Pons (tissue), 1 donor: Measurements from ENCODE around the gene MDM4.
"Not testable (repeated sequence)": the region's sequence is repeated elsewhere in the genome, so short reads cannot be mapped to it uniquely, and the experiment has no call there.

ENCODE experiments used
- DNase-seq: peaks from one replicate; pipeline ENCODE4 v3.0.0-alpha.2; 2016; ENCODE audit warnings: low spot score

The MDM4 gene

DNA sequence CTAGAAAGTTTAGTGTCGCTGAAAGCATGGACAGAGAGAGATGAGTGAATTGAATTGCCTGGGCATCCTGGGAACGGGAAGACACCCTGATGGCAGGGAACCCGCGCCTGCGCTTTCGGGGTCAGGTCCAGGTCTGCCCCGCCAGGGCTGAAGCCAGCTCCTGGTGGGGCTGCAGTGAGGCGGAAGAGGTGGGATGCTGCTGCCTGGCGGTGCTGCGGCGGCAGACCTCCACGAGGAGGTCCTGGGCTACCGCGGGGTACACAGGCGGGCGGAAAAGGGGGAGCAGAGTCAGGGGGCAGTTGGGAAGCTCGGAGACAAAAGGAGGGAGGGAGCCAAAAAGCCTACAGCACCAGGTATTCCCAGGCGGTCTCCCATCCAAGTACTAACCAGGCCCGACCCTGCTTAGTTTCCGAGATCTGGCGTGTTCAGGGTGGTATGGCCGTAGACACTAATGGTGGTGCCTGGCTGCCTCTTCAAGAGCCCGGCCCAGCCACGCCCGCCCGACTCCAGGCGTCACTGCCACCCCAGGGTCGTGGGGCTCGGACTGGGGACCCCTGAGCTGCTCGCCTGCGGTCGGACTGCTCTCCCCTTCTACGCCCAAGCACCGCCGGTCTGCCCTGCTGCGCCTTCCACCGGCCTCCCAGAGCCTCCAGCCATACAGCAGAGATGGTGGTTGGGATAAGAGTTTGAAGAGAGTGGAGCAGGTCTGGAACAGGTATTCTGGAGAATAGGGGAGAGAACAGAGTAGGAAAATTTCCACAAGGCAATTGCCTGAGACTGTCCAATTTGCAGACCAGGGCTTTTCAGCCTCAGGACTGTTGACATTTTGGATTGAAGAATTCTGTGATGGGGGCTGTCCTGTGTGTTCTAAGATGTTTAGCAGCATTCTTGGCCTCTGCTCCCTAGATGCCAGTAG is 46.1 kb downstream of the MDM4 start:
- no peak for DNase-seq

DNA sequence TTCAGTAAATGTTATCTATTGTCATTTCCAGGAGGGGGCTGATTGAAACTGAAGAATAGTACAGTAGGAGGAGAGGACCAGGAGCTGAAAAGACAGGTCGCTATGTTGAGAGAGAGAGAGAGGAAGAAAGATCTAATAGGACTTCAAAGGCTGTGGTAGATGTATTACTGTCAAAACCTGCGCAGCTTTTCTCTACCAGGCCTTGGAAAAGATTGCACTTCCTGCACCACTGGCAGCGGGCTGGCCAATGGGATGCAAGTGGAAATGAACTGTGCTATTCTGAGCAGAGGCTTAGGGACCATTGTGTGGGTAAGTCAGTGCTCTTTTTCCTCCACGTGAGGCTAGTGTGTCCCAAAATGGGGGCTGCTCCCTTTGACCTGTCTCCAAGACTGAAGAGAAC is 47.1 kb downstream of the MDM4 start:
- no peak for DNase-seq

DNA sequence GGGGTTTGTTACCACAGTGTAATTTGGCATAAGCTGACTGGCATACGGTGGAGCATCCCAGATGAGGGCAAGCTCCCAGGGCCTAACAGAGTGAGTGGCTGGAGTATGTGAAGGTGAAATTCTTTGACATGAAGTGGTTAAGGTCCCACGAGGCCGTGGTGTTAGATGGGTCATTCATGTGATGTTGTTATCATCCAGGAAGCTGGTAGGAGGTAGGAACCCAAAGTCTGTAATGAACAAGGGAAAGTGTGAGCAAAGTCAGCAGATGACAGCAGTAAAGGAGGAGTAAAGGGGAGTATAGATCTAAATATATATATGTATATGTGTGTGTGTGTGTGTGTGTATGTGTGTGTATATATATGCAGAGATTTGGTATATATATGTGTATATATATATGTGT is 47.6 kb downstream of the MDM4 start:
- no peak for DNase-seq

- DNase-seq: no peak
These were observed 48.6 kb downstream of the MDM4 start for GRCh38 chr1:204564835-204565234.

DNA sequence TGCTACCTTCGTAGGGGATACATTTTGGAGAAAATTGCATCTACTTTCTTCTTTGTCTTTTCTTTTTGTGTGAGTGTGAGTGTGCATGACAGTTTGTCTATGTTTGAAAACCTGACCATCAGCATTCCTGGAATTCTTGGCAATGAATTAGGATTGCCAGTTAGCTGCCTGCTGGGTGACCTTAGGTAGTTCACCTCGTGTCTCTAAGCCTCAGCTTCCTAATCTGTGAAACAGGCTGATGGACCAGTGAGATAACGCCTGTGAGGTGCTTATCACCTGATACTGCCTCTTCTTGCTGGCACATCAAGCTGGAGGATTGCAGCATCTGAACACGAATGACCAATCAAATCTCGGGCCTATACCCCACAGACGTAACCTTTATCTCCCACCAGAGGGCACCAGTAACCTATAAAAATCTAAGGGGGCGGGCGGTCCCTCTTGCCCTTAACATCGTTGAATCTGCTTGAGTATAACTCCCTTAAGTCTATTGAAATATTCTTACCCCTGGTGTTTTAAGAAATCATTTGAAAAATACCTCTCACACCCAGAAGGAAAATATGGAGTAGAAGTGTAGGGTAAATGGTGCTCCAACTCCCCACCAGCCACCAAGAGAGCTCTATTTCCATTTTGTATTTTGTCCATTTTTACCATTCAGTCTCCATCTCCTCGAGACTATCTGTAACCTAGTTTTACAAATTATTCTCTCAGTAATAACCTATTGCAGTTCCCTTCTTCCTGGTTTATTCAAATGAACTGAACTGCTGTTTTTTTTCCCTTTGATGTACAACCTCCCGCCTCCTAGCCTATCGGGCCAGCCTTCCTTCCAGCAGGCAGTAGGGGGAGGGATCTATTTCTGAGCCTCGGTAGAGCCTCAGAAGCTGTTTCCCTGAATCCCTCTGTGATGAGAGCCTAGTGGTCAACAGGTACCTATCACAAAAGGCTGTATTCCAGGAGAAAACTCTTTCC is 49.7 kb downstream of the MDM4 start:
- DNase-seq: peak; percentile 83

DNA sequence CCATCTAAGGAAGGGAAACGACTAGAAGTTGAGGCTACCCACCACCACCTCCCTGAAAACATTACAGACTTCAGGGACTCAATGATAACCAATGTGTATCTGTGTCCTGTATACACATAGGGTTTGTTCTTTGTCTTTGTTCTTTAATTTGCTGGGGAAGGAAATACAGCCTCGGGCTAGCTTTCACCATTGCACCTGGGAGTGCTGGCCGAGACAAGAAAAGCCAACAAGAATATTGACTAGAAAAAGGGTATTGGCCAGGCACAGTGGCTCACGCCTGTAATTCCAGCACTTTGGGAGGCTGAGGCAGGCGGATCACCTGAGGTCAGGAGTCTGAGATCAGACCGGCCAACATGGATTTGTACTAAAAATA is 50.4 kb downstream of the MDM4 start:
- no peak for DNase-seq

DNA sequence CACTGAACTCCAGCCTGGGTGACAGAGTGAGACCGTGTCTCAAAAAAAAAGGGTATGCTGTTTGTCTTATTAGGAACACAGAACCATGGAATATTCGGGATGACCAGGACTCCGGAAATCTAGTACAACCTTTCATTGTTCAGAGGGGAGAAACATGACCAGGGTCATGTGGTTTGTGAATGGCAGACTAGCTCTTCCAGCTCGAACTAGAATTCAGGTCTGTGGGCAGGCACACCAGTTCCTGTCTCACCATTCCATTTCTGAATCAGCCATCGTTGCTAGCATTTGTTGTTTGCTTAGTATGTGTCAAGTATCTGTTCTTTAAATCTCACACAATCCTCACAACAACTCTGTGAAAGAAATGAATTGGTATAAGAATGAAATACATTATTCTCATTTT is 50.9 kb downstream of the MDM4 start:
- peak; percentile 59 for DNase-seq

DNA sequence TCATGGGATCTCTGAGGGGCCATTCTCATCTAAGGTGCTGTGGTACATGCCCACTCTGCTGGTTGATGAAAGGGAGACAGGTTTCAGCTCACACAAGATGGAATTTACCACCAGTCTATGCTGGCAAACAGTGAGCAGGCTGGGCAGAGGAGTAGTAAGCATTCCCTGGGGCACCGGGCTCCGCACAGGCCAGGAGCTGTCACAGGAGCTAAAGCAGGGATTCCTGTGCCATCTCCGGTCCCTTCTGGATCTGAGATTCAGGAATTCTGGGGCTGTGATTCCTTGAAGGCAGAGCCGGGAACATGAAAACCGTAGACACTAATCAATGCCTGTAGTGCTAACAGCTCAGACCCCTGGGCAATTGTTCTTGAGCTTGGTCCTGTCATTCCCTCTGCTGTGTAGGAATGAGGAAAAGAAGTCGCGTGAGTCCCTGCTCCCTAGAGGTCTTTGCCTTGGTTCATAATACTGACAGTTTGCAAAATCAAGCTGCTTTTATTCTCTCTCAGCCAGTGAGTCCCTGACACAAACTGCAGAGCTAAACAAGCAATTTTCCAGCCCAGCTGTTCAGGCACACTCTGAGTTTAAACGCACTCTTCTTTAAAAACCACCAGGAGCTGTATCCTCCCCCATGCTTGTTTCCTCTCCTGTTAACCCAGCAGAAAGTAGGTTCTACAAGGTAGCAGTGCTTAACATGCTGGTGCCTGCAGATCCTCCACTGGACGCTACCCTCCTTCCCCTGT is 52.5 kb downstream of the MDM4 start:
- DNase-seq: no peak

DNA sequence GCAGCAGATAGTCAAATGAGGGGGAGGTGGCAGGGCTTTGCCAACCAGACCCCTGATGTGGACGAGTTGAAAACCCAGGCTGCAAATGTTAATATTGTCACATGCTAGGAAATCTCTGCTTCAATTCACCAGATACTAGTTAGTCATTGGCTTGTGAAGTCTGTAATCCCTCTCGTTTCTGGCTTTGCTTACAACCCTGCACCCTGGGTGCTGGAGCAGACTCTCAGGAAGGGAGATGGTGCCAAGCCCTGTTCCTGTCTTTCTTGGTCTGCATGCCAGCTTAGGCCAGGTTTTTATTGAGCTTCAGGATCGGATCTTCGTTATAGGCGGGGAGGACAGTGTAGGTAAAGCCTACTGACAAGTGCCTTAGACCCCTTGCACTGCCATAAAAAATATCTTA is 53.3 kb downstream of the MDM4 start:
- DNase-seq: no peak

DNA sequence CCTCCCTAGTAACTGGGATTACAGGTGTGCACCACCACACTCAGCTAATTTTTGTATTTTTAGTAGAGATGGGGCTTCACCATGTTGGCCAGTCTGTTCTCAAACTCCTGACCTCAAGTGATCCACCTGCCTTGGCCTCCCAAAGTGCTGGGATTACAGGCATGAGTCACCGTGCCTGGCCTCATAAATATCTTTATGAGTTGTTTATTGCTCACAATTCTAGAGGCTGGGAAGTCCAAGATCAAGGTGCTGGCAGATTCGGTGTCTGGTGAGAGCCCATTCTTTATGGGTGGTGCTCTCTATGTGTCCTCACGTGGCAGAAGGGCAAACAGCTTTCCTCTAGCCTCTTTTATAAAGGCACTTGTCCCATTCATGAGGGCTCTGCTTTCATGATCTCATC is 53.8 kb downstream of the MDM4 start:
- not testable (repeated sequence) for DNase-seq

- no peak for DNase-seq
These were observed 54.9 kb downstream of the MDM4 start for GRCh38 chr1:204571128-204571527.

GRCh38 chr1:204571631-204572030 is 55.4 kb downstream of the MDM4 start:
- DNase-seq: no peak

DNA sequence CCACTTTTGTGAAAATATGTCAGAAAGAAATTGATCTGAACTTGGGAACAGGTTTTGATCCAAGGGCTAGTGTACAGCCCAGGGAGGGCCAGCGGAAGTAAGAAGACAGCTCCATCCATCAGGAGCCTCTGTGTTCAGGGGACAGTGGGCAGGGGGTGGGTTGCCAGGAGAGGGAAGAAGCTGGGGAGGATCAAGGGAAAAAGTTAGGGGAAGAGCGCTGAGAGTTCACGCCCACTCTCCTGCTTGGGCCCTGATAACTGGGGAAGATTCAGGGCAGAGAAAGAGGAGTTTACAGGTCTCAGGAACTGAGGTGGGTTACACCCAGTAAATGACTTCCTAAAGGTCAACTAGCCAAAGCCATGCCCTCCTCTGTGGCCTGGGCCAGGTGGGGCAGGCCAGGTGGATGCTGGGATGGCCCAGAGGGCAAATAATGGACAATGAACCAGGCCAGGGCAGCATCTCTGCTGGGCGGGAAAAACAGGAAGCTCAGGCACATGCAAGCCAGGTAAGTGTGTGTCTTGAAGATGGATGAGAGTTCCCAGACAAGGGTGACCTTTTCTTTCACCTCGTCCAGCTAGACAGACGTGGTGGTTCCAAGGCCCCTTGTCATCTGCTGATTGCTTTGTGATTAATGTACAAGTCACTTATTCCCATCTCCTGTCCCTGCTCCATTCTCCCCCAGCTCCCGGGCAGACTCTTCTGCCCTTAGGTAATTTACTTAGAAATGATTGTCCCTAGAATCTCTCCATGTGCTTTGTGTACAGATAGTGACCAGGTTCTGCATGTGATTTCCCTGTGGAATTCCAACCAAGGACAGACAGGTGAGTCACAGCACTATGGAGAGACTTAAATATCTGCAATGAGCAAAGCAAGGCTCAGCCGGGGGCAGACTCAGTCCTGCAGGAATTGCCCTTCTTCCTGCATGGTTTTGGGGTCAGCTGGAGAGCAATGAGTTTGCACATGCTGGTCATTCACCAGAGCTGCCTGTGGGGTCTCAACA is 57.0 kb downstream of the MDM4 start:
- DNase-seq: no peak

DNA sequence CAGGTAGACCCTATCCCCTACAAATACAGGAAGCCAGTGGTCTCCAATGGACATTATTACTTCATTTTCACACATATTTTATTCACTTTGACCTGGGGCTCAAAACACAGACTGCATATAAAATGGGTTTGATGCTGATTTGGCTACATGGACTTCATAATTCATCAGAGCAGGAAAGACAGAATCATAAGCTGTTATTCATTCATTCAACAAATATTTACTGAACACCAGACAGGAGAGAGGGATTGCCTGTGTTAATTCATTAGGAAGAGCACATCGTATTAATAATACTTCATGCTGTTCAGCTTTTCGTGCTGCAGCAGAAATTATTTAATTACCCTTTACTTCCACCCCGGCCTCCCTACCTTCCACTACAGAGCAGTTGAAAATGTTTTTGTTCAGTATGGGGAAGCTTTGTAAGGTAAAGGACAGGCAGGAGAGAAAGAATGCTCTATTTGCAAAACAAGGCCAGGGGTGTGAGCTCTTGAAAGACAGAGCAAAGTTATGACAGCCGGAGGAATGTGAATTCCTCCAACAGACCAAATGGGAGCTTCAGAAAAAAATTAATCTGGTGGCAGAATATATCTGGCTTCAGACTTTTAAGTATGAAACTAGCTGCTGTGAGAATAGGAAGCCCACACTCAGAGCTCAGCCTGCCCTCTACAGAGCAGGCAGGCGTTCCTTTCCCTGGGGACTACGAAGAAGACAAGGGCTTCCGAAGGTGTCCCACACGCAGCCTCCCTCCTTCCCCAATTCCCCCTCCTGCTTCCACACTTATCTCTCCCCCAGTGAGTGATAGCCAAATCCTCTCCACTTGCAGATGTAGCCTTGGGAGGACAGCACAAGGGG is 58.0 kb downstream of the MDM4 start:
- no peak for DNase-seq

- DNase-seq: no peak
These were observed 58.6 kb downstream of the MDM4 start for GRCh38 chr1:204574865-204575163.

DNA sequence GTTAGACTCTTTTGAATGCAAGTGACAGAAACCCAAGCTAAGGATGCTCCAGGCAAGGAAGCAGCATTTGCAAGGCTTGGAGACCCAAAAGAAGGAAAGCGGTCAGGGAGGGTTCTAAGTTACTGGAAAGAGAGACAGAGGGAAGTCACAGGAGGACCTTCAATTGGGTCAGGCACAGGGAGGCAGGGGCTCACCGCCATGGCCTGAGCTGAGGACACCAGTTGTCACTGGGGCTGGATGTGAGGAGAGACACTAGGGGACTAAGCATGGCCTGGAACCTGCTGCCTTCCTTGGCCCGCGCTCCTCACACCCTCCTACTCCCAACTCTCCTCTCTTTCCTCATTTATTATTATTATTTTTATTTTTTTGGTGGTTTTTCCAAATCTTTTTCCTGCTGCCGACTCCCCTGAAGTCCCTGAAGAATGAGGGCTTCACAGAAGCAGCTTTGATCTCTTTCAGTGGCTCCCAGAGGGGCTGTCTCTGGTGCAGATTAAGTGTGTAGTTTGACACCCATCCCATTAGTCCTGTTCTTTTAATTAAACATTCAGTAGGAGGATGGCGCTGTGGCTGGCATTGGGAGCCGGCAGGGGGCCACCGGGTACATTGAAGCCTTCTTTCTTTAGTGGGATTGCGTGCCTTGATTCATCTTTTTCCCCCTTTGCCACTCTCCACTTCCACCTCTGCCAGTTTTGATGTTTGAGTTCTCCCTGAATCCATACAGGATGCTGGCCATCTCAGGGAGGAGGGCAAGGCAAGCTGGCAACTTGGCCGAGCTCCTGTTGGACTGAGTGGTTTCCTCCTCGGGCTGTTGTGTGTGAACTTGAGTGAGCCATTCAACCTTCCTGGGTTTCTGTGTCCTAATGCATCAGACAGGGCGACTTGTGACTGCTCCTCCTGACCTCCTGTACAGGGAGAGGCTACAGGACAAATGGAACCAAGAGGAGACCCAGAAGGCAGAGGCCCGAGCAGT is 59.3 kb downstream of the MDM4 start:
- no peak for DNase-seq

- no peak for DNase-seq
These were observed 60.2 kb downstream of the MDM4 start for GRCh38 chr1:204576422-204576821.

- no peak for DNase-seq
These were observed 61.7 kb downstream of the MDM4 start for GRCh38 chr1:204577794-204578478.
